GM12878 (cell line): ENCODE data around the gene ZNF491. TPM values are rescaled to one million over a fixed set of nuclear protein-coding genes. Genes with fewer than 3 reads are reported as not detected.

Source experiments
- ATAC-seq: fragments of 200-7000 bp; cut with Tn5 transposase; 3 replicates; pipeline ENCODE4 v1.9.1; 2020; ENCODE audit warnings: mild to moderate bottlenecking, moderate library complexity
- BruUV-seq: library from RNA; stranded (reverse); fragments of 400-500 nt; replicated peaks from 2 replicates; lab custom pipeline; 2021; lab: Mats Ljungman, UMichigan
- CTCF ChIA-PET: fragments of 300-600 bp; sonication (Branson Sonifier 250); formaldehyde crosslinking; extraction: SDS; loops from one replicate; lab custom pipeline; 2021; ENCODE audit warnings: inconsistent platforms; lab: Yijun Ruan, JAX
- POLR2A ChIA-PET: fragments of 350-600 bp; formaldehyde crosslinking; extraction: SDS; loops from one replicate; lab custom pipeline; 2021; ENCODE audit warnings: inconsistent platforms; lab: Charles Lee
- RAD21 ChIA-PET: fragments of 300-600 bp; sonication (Branson Sonifier 250); formaldehyde crosslinking; loops from one replicate; lab custom pipeline; 2023; ENCODE audit warnings: antibody characterized with exemption; ENCODE audit not compliant: unreplicated experiment; lab: Charles Lee
- SMC1A ChIA-PET: fragments of 300-600 bp; sonication (Branson Sonifier 250); formaldehyde crosslinking; loops from one replicate; lab custom pipeline; 2023; ENCODE audit not compliant: unreplicated experiment, uncharacterized antibody; lab: Charles Lee
- DNase-seq: peaks from one replicate; pipeline ENCODE4 v3.0.0-alpha.2; 2011; ENCODE audit warnings: low read depth, low spot score
- FAIRE-seq: peaks from 3 replicates; lab custom pipeline; 2011; peaks lifted over from hg19 to GRCh38; lab: Jason Lieb, UNC
- H2AFZ ChIP-seq: 2 replicates; pipeline ENCODE4 v1.6.0; 2011; ENCODE audit warnings: low read depth, low read length, control low read depth; ENCODE audit not compliant: control insufficient read depth
- H3K27ac ChIP-seq: 2 replicates; pipeline ENCODE4 v1.5.1; 2011; ENCODE audit warnings: control low read depth; ENCODE audit not compliant: control insufficient read depth, insufficient read depth
- H3K27me3 ChIP-seq, 2 experiments: replicated peaks in 1 of 2; 2 replicates each; pipeline versions ENCODE4 v1.6.0 to v1.6.1; 2011; ENCODE audit warnings: low read length in 1 of 2; ENCODE audit not compliant: control insufficient read depth in 2 of 2, insufficient read depth in 2 of 2
- H3K36me3 ChIP-seq, 2 experiments: 2 replicates each; pipeline ENCODE4 v1.5.1; 2011; ENCODE audit warnings: low read length in 1 of 2; ENCODE audit not compliant: control insufficient read depth in 2 of 2, insufficient read depth in 2 of 2
- H3K4me1 ChIP-seq: 2 replicates; pipeline ENCODE4 v1.6.1; 2011; ENCODE audit warnings: mild to moderate bottlenecking, low read length, moderate library complexity, mixed read lengths; ENCODE audit not compliant: control insufficient read depth, insufficient read depth
- H3K4me2 ChIP-seq: 2 replicates; pipeline ENCODE4 v1.6.0; 2011; ENCODE audit warnings: control low read depth; ENCODE audit not compliant: control insufficient read depth, insufficient read depth
- H3K4me3 ChIP-seq: fragments of 200-600 bp; sonication (generic); 2 replicates; pipeline ENCODE4 v1.5.1; 2016
- H3K79me2 ChIP-seq: 2 replicates; pipeline ENCODE4 v1.6.0; 2011; ENCODE audit warnings: low read length; ENCODE audit not compliant: control insufficient read depth, insufficient read depth
- H3K9ac ChIP-seq: 2 replicates; pipeline ENCODE4 v1.8.0; 2011; ENCODE audit warnings: low read length, control low read depth, mixed read lengths; ENCODE audit not compliant: control insufficient read depth, insufficient read depth
- H3K9me3 ChIP-seq: replicated peaks from 3 replicates; pipeline ENCODE4 v1.5.1; 2011; ENCODE audit warnings: mild to moderate bottlenecking, low read length; ENCODE audit not compliant: control insufficient read depth, insufficient read depth
- H4K20me1 ChIP-seq: 2 replicates; pipeline ENCODE4 v1.6.0; 2011; ENCODE audit not compliant: control insufficient read depth, insufficient read depth
- ATF7 ChIP-seq: fragments of 450-650 bp; IDR thresholded peaks from 2 replicates; pipeline ENCODE4 v1.6.1; 2016; ENCODE audit warnings: low read depth, mild to moderate bottlenecking
- CREB1 ChIP-seq: IDR thresholded peaks from 2 replicates; pipeline ENCODE4 v1.6.1; 2012; ENCODE audit warnings: low read depth, mild to moderate bottlenecking, inconsistent platforms
- DPF2 ChIP-seq: fragments of 450-650 bp; IDR thresholded peaks from 2 replicates; pipeline ENCODE4 v1.6.1; 2017; ENCODE audit warnings: mild to moderate bottlenecking
- MTA3 ChIP-seq: IDR thresholded peaks from 2 replicates; pipeline ENCODE4 v1.6.1; 2012; ENCODE audit warnings: low read length, inconsistent platforms, borderline replicate concordance
- POLR2AphosphoS5 ChIP-seq: IDR thresholded peaks from 2 replicates; pipeline ENCODE4 v1.6.1; 2011; ENCODE audit warnings: mild to moderate bottlenecking, low read length, inconsistent platforms
- SIN3A ChIP-seq: IDR thresholded peaks from 2 replicates; pipeline ENCODE4 v1.6.1; 2012; ENCODE audit warnings: low read depth, low read length, improper control_type of control experiment
- SMAD5 ChIP-seq: IDR thresholded peaks from 2 replicates; pipeline ENCODE4 v1.6.1; 2016; ENCODE audit warnings: antibody characterized with exemption, low read depth
- TAF1 ChIP-seq: IDR thresholded peaks from 2 replicates; pipeline ENCODE4 v1.6.1; 2011; ENCODE audit warnings: mild to moderate bottlenecking, low read depth, low read length, borderline replicate concordance
- TCF12 ChIP-seq: IDR thresholded peaks from 2 replicates; pipeline ENCODE4 v1.6.1; 2011; ENCODE audit warnings: low read depth, mild to moderate bottlenecking, low read length
- WGBS: methylation state at CpG from one replicate; pipeline ENCODE4 v1.1.6; 2016; ENCODE audit warnings: low lambda C conversion rate; ENCODE audit not compliant: insufficient replicate concordance, insufficient coverage; ENCODE audit errors: missing lambda C conversion rate; 5-methylcytosine and 5-hydroxymethylcytosine counted together
- in situ Hi-C: fragments of 300-500 bp; cut with MboI; formaldehyde crosslinking; loops from 9 replicates; pipeline ENCODE4 v1.14.3; 2018; ENCODE audit warnings: mixed read lengths
- intact Hi-C: fragments of 100-400 bp; cut with micrococcal nuclease; formaldehyde crosslinking; loops from one replicate; pipeline ENCODE4 v1.14.2; 2022; ENCODE audit not compliant: unreplicated experiment
- polyA plus RNA-seq, 11 experiments: library from polyadenylated mRNA; depleted of rRNA in 4 of 11; unstranded in 6 of 11; stranded (reverse) in 5 of 11; fragments of >200 nt; fragmentation: Nextera tagmentation in 4 of 11; fragmentation: Illumina TruSeq in 1 of 11; extraction: Ambion mirVana in 4 of 11; extraction: Trizol in 1 of 11; gene quantifications; 1 replicate in 1 of 11; 2 replicates in 10 of 11; pipeline versions ENCODE4 v1.2.1 to v1.2.3, GENCODE V29; 2011 to 2016; ENCODE audit warnings: inconsistent platforms in 2 of 11, missing spikeins in 2 of 11, low read depth in 1 of 11
- total RNA-seq, 4 experiments: library from RNA; depleted of rRNA in 3 of 4; stranded (reverse); fragments of >200 nt in 3 of 4; fragmentation: Illumina TruSeq in 1 of 4; extraction: Trizol in 1 of 4; gene quantifications; 2 replicates each; pipeline versions ENCODE4 v1.2.1 to v1.2.3, GENCODE V29; 2013 to 2021
- TF ChIP-seq, protein P1 (sequence below): IDR thresholded peaks from 2 replicates; pipeline ENCODE4 v1.6.1; 2012; ENCODE audit warnings: mild to moderate bottlenecking, low read depth, low read length
- TF ChIP-seq, protein P2 (sequence below): fragments of 150-350 bp; IDR thresholded peaks from 2 replicates; pipeline ENCODE4 v1.6.1; 2016; ENCODE audit warnings: low read depth, low read length
- TF ChIP-seq, protein P3 (sequence below): fragments of 450-650 bp; IDR thresholded peaks from 2 replicates; pipeline ENCODE4 v1.6.1; 2017; ENCODE audit warnings: mild to moderate bottlenecking

The ZNF491 gene
- total and polyA plus RNA-seq, 10 of the 15 experiments (the other 5 are each of a cell fraction or from before 2014, with no cell fraction given): 0.18 to 1.4 (median 0.37) TPM

DNA sequence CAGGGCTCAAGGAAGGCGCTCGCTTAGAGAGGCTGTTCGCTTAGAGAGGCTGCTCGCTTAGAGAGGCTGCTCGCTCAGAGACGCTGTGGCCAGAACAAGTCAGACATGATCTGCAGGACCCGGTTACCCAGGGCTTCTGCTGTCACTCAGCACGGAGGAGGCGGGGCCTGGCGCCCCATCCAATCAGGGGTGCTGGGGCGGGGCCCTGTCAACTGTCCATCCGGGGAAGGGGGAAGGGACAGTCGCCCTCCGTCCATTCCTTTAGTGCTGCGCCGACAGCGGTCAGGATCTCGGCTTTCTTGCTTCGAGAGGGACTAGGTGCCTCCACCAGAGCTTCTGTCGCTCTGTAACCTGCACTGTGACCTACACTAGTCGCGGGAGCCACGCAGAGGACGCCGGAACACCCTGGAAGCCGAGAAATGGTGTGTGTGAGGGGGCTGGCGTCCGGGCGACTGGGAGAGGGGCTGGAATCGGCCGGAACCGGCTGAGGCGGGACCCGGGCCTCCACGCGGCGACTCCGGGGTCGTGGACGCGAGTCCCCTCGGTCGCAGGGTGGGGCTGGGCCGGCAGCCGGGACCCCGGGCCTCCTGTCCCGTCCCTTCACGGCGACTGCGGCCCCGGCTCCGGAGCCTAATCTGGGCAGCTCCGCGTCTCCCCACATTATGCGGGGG lies 15.8 kb downstream of the ZNF491 start, which contains the start of gene ZNF440:
Gene ZNF440 (plus strand): TSS at position 245 of the 671 bp plus-strand sequence. CDS start 175 bp downstream, at position 420.
- peak; percentile 72 for DNase-seq
- POLR2A ChIA-PET: interaction anchor here (0.6 to 1.2 kb wide), 2 partner anchors 16 to 278 kb away, joined by 3 to 5 read pairs; no protein-coding TSS in a partner anchor
- intact Hi-C loops (loop anchor here (5.0 kb wide), 1 partner anchor 217 kb away; the partner anchor contains the start of gene ZNF627), in situ Hi-C loops (no loop called here)
- no peaks in the 10 kb centered on the region for H3K36me3 ChIP-seq
- TSS peak; percentile 79 for BruUV-seq
- SMC1A ChIA-PET: interaction anchor here (0.8 to 4.0 kb wide), 2 partner anchors 13 to 16 kb away, joined by 3 to 24 read pairs; partner anchors contain the start of gene ZNF491
- no peaks in the 10 kb centered on the region; the same call in 2 of the 3 replicates for H3K9me3 ChIP-seq
- peak within 1 kb of the TSS; percentile 81 for H3K4me3 ChIP-seq
- H3K79me2 ChIP-seq: peaks cover 7% of the 10 kb centered on the region; the same call in 1 of the 2 replicates
- peak within 1 kb of the TSS; percentile 84 for H3K27ac ChIP-seq
- WGBS: under 1% methylated on average over 44 of the region's 55 CpGs
- H2AFZ ChIP-seq: peak within 1 kb of the TSS; percentile 100
- peak within 1 kb of the TSS; percentile 91 for H3K4me2 ChIP-seq
- peak; percentile 88 for FAIRE-seq
- peak within 1 kb of the TSS; percentile 84 for H3K9ac ChIP-seq
- H4K20me1 ChIP-seq: no peaks in the 10 kb centered on the region
- CTCF ChIA-PET: interaction anchor here (1.2 to 5.9 kb wide), 4 partner anchors 16 to 115 kb away, joined by 3 to 74 read pairs (median 12); partner anchors contain the start of genes ZNF441 and ZNF491
- H3K27me3 ChIP-seq: no peaks in the 10 kb centered on the region
- RAD21 ChIA-PET: interaction anchor here (1.1 to 3.9 kb wide), 3 partner anchors 16 to 155 kb away, joined by 3 to 27 read pairs (median 3); partner anchors contain the start of gene ZNF491
- peaks cover 7% of the 10 kb centered on the region for H3K4me1 ChIP-seq
- peak; percentile 100 for ATAC-seq
- TF ChIP-seq TCF12: 0 out of 2 replicates have a peak, but pooled peaks have one; percentile 10
- TF ChIP-seq, protein P1, sequence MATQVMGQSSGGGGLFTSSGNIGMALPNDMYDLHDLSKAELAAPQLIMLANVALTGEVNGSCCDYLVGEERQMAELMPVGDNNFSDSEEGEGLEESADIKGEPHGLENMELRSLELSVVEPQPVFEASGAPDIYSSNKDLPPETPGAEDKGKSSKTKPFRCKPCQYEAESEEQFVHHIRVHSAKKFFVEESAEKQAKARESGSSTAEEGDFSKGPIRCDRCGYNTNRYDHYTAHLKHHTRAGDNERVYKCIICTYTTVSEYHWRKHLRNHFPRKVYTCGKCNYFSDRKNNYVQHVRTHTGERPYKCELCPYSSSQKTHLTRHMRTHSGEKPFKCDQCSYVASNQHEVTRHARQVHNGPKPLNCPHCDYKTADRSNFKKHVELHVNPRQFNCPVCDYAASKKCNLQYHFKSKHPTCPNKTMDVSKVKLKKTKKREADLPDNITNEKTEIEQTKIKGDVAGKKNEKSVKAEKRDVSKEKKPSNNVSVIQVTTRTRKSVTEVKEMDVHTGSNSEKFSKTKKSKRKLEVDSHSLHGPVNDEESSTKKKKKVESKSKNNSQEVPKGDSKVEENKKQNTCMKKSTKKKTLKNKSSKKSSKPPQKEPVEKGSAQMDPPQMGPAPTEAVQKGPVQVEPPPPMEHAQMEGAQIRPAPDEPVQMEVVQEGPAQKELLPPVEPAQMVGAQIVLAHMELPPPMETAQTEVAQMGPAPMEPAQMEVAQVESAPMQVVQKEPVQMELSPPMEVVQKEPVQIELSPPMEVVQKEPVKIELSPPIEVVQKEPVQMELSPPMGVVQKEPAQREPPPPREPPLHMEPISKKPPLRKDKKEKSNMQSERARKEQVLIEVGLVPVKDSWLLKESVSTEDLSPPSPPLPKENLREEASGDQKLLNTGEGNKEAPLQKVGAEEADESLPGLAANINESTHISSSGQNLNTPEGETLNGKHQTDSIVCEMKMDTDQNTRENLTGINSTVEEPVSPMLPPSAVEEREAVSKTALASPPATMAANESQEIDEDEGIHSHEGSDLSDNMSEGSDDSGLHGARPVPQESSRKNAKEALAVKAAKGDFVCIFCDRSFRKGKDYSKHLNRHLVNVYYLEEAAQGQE: no peak
- TF ChIP-seq, protein P2, sequence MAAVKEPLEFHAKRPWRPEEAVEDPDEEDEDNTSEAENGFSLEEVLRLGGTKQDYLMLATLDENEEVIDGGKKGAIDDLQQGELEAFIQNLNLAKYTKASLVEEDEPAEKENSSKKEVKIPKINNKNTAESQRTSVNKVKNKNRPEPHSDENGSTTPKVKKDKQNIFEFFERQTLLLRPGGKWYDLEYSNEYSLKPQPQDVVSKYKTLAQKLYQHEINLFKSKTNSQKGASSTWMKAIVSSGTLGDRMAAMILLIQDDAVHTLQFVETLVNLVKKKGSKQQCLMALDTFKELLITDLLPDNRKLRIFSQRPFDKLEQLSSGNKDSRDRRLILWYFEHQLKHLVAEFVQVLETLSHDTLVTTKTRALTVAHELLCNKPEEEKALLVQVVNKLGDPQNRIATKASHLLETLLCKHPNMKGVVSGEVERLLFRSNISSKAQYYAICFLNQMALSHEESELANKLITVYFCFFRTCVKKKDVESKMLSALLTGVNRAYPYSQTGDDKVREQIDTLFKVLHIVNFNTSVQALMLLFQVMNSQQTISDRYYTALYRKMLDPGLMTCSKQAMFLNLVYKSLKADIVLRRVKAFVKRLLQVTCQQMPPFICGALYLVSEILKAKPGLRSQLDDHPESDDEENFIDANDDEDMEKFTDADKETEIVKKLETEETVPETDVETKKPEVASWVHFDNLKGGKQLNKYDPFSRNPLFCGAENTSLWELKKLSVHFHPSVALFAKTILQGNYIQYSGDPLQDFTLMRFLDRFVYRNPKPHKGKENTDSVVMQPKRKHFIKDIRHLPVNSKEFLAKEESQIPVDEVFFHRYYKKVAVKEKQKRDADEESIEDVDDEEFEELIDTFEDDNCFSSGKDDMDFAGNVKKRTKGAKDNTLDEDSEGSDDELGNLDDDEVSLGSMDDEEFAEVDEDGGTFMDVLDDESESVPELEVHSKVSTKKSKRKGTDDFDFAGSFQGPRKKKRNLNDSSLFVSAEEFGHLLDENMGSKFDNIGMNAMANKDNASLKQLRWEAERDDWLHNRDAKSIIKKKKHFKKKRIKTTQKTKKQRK: no peak
- TF ChIP-seq SIN3A: peak; percentile 72; the same call in 1 of the 2 replicates
- peak; percentile 79 for TF ChIP-seq TAF1
- TF ChIP-seq DPF2: peak; percentile 77; the same call in 1 of the 2 replicates
- TF ChIP-seq MTA3: no peak
- 0 out of 2 replicates have a peak, but pooled peaks have one; percentile 24 for TF ChIP-seq ATF7
- 0 out of 2 replicates have a peak, but pooled peaks have one; percentile 26 for TF ChIP-seq CREB1
- TF ChIP-seq, protein P3, sequence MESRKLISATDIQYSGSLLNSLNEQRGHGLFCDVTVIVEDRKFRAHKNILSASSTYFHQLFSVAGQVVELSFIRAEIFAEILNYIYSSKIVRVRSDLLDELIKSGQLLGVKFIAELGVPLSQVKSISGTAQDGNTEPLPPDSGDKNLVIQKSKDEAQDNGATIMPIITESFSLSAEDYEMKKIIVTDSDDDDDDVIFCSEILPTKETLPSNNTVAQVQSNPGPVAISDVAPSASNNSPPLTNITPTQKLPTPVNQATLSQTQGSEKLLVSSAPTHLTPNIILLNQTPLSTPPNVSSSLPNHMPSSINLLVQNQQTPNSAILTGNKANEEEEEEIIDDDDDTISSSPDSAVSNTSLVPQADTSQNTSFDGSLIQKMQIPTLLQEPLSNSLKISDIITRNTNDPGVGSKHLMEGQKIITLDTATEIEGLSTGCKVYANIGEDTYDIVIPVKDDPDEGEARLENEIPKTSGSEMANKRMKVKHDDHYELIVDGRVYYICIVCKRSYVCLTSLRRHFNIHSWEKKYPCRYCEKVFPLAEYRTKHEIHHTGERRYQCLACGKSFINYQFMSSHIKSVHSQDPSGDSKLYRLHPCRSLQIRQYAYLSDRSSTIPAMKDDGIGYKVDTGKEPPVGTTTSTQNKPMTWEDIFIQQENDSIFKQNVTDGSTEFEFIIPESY: no peak
- TF ChIP-seq POLR2AphosphoS5: peak; percentile 89
- peak; percentile 40; the same call in 1 of the 2 replicates for TF ChIP-seq SMAD5
